Lung microvascular endothelial cell (primary cell): Measurements from ENCODE around the gene EXOC1. TPM values are rescaled to one million over a fixed set of nuclear protein-coding genes. Genes with fewer than 3 reads are reported as not detected.
A peak's percentile ranks its signal among the peaks of the same experiment; 100 is the strongest.

ENCODE experiments used
- DNase-seq, 2 donors: peaks; one replicate each; pipeline versions ENCODE4 v3.0.0 to v3.0.0-alpha.2; 2010; ENCODE audit warnings: low read depth in 2 of 2
- total RNA-seq: library from RNA; depleted of rRNA; stranded (reverse); fragments of >200 nt; gene quantifications from 2 replicates; pipeline ENCODE4 v1.2.1, GENCODE V29; 2014

EXOC1 gene
- total RNA-seq, 1 donor from 2014 or later, result 32.7 TPM

GRCh38 chr4:55948726-55949481 lies 95.5 kb downstream of the EXOC1 start, which contains the start of gene CEP135:
Gene CEP135 (plus strand): TSS chr4:55948945. CDS start chr4:55952131, 3,186 bp downstream.
- DNase-seq, result peak; percentile 95 to 97

- DNase-seq, result peak in 1 of 2 donors; percentile 9
Observed at GRCh38 chr4:55949482-55949802, 96.0 kb downstream of the EXOC1 start.

DNA sequence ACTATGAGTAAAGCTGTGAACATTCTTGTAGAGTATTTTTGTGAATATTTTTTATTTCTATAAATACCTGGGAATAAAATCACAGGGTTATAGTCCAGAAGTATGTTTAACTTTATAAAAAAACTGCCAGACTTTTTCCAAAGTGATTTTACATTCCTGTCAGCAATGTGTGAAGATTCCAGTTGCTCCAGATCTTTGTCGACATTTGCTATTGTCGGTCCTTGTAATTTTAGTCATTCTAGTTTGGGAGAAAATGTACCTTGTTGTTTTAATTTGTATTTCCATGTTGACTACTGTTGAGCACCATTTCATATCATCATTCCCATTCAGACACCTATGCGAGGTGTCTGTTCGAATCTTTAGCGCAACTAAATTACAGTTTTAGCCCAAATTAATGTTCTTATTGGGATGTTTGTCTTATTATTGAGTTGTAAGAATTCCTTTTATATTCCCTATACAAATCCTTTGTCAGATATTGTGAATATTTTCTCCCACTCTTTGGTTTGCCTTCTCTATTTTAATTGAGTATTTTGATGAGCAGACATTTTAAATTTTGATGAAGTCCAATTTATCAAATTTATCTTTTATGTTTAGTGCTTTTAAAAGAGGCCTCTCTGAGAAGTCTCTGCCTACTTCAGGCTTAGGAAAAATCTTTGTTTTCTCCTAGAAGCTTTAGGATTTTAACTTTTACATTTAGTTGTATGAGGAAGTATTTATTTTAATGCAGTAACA lies 97.9 kb downstream of the EXOC1 start:
- DNase-seq, result no peak

Other genes with a start within 250 kb of the EXOC1 start
- 0.22 TPM in 1 of 2 replicates, not detected in the other for gene NMU, start 217.3 kb upstream of the EXOC1 start, total RNA-seq
- not detected in 2 replicates for gene EXOC1L, start 33.9 kb upstream of the EXOC1 start, total RNA-seq
- 4.1 and 6.5 TPM in 2 replicates for gene CEP135, start 95.3 kb downstream of the EXOC1 start, total RNA-seq